ENCODE results near the gene CSTF1.

The CSTF1 gene

GRCh38 chr20:56406910-56407309, 14.5 kb downstream of the CSTF1 start:
- TF ChIP-seq TEAD4 (IDR thresholded peaks at IDR 0.05), result no peak
- no peak for TF ChIP-seq REST (IDR thresholded peaks at IDR 0.05; ENCODE audit: low read depth)
- TF ChIP-seq CEBPB (IDR thresholded peaks at IDR 0.05), result no peak
- no peak for TF ChIP-seq EP300 (IDR thresholded peaks at IDR 0.05; ENCODE audit: borderline replicate concordance)
- no peak for TF ChIP-seq USF1 (IDR thresholded peaks at IDR 0.05)
- TF ChIP-seq TCF12 (IDR thresholded peaks at IDR 0.05; ENCODE audit: low read depth), result no peak
- no peak for TF ChIP-seq YY1 (IDR thresholded peaks at IDR 0.05; ENCODE audit: low read depth)
- TF ChIP-seq RAD21 (IDR thresholded peaks at IDR 0.05; ENCODE audit: low read depth), result no peak
- TF ChIP-seq EGR1 (IDR thresholded peaks at IDR 0.05), result no peak
- TF ChIP-seq FOXM1 (IDR thresholded peaks at IDR 0.05; ENCODE audit: borderline replicate concordance, low read depth), result no peak
- no peak for TF ChIP-seq TAF1 (IDR thresholded peaks at IDR 0.05; ENCODE audit: low read depth)
- no peak for TF ChIP-seq NFIC (IDR thresholded peaks at IDR 0.05)
- TF ChIP-seq ZBTB7A (IDR thresholded peaks at IDR 0.05; ENCODE audit: low read depth), result no peak
- no peak for TF ChIP-seq CREB1 (IDR thresholded peaks at IDR 0.05; ENCODE audit: low read depth)
- no peak for TF ChIP-seq MAX (IDR thresholded peaks at IDR 0.05)

- TF ChIP-seq CEBPB (IDR thresholded peaks at IDR 0.05) (no peak), REST (IDR thresholded peaks at IDR 0.05; ENCODE audit: low read depth) (no peak), YY1 (IDR thresholded peaks at IDR 0.05; ENCODE audit: low read depth) (no peak), MAX (IDR thresholded peaks at IDR 0.05) (no peak), NFIC (IDR thresholded peaks at IDR 0.05) (no peak), TEAD4 (IDR thresholded peaks at IDR 0.05) (no peak), ZBTB7A (IDR thresholded peaks at IDR 0.05; ENCODE audit: low read depth) (no peak), USF1 (IDR thresholded peaks at IDR 0.05) (no peak), TAF1 (IDR thresholded peaks at IDR 0.05; ENCODE audit: low read depth) (no peak), RAD21 (IDR thresholded peaks at IDR 0.05; ENCODE audit: low read depth) (no peak), TCF12 (IDR thresholded peaks at IDR 0.05; ENCODE audit: low read depth) (no peak), CREB1 (IDR thresholded peaks at IDR 0.05; ENCODE audit: low read depth) (no peak), EP300 (IDR thresholded peaks at IDR 0.05; ENCODE audit: borderline replicate concordance) (no peak), FOXM1 (IDR thresholded peaks at IDR 0.05; ENCODE audit: borderline replicate concordance, low read depth) (no peak), EGR1 (IDR thresholded peaks at IDR 0.05) (no peak)
Measured at GRCh38 chr20:56409521-56409920, 17.1 kb downstream of the CSTF1 start.

GRCh38 chr20:56409956-56410355, 17.5 kb downstream of the CSTF1 start:
- no peak for TF ChIP-seq YY1 (IDR thresholded peaks at IDR 0.05; ENCODE audit: low read depth)
- TF ChIP-seq CEBPB (IDR thresholded peaks at IDR 0.05), result no peak
- TF ChIP-seq REST (IDR thresholded peaks at IDR 0.05; ENCODE audit: low read depth), result no peak
- TF ChIP-seq EP300 (IDR thresholded peaks at IDR 0.05; ENCODE audit: borderline replicate concordance), result no peak
- TF ChIP-seq TEAD4 (IDR thresholded peaks at IDR 0.05), result no peak
- TF ChIP-seq CREB1 (IDR thresholded peaks at IDR 0.05; ENCODE audit: low read depth), result no peak
- TF ChIP-seq FOXM1 (IDR thresholded peaks at IDR 0.05; ENCODE audit: borderline replicate concordance, low read depth), result no peak
- no peak for TF ChIP-seq TCF12 (IDR thresholded peaks at IDR 0.05; ENCODE audit: low read depth)

- TF ChIP-seq EGR1 (IDR thresholded peaks at IDR 0.05) (no peak), NFIC (IDR thresholded peaks at IDR 0.05) (no peak), ZBTB7A (IDR thresholded peaks at IDR 0.05; ENCODE audit: low read depth) (no peak), CEBPB (IDR thresholded peaks at IDR 0.05) (peak; percentile 50; the same call in 1 of the 2 replicates), EP300 (IDR thresholded peaks at IDR 0.05; ENCODE audit: borderline replicate concordance) (no peak), TEAD4 (IDR thresholded peaks at IDR 0.05) (no peak), CREB1 (IDR thresholded peaks at IDR 0.05; ENCODE audit: low read depth) (no peak)
Measured at GRCh38 chr20:56411759-56412472, 19.5 kb downstream of the CSTF1 start, which contains the start of gene CASS4. TSS of gene CASS4 (plus strand) at chr20:56412260. CDS start at chr20:56412459, 199 bp downstream.
